ENCODE measurements around the gene TMEM179.

- TF ChIP-seq CTCF (conservative IDR thresholded peaks at IDR 0.05 in 1 of 2, IDR thresholded peaks at IDR 0.05 in 1 of 2; ENCODE audit: extremely low read depth in 1 of 2, insufficient read depth in 1 of 2, low read depth in 1 of 2, low read length in 2 of 2) (no peak), EZH2 (IDR thresholded peaks at IDR 0.05; ENCODE audit: borderline replicate concordance, low read length) (no peak)
Measured at GRCh38 chr14:104610749-104611310, 6.3 kb upstream of the TMEM179 start.
